GM21423 (cell line): ENCODE data around the gene ZNF761.
A peak's percentile ranks its signal among the peaks of the same experiment; 100 is the strongest.
"Not testable (repeated sequence)": the region's sequence is repeated elsewhere in the genome, so short reads cannot be mapped to it uniquely, and the experiment has no call there.

ENCODE experiments used
- ATAC-seq: cut with Tn5 transposase; IDR thresholded peaks from one replicate; pipeline ENCODE4 v1.9.1; 2021; ENCODE audit warnings: mild to moderate bottlenecking, moderate library complexity; ENCODE audit not compliant: unreplicated experiment

The ZNF761 gene

DNA sequence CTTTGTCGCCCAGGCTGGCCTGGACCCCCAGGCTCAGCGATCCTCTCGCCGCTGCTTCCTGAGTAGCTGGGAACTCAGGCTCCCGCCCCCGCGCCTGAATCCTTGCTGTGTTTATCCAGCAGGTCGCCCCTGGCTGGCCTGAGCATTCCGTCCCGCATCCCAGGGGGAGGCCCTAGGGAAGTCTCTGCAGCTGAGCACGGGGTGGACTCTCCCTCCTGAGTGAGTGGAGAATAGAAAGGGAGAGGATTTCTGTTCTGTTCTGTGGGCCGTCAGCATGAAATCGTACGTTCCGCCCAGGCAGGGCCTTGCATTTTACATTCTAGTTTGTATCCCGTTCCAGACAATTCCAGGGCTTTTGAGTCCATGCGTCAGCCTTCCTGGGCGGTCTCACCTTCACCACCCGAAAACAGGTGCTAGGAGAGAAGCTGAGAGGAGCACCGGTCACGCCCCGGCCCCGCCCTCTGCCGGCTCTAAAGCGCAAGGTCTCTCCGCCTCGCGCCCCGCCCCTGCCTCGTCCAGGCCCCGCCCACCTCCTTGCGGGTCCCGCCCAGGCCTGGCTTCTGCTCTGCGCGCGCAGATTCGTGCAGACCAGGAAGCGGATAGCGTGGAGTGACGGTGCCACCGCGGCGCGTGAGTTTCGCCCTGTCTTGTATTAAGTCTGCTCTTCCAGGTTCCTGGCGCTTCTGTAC lies at the start of gene ZNF761:
Gene ZNF761 (plus strand): TSS at position 586 of the 689 bp plus-strand sequence. CDS start 15,285 bp downstream, outside the sequence.
- ATAC-seq, result peak; percentile 97

DNA sequence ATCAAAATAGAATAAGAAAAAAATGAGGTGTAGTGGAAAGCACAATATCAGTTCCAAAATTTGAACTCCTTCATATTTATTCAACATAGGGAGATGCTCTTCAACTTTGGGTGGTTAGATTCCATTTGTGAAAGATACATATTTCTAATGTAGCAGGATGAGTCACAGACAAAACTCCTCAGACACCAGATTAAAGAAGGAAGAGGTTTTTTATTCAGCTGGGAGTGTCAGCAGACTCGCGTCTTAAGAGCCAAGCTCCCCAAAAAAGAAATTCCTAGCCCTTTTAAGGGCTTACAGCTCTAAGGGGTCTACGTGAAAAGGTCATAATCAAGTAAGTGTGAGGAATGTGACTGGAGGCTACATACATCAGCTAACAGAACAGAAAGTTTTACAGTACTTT lies 43.6 kb upstream of the ZNF761 start:
- no peak for ATAC-seq

DNA sequence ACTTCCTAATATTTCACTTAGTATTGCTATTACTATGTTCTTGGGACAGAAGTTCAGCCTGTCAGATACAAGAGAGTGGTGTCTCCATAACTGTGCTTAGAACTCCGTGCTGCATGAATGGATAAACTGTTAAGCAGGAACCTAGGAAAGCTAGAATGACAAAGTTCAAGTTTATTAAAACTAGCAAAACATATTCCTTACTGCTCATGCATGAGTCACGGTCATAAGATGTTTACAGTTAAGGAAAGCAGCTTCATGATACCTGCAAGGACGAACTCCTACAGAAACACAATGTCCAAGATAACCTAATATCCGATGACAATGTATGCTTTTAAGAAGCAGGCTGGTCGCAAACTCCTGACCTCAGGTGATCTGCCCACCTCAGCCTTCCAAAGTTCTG lies 42.9 kb upstream of the ZNF761 start:
- ATAC-seq, result no peak

DNA sequence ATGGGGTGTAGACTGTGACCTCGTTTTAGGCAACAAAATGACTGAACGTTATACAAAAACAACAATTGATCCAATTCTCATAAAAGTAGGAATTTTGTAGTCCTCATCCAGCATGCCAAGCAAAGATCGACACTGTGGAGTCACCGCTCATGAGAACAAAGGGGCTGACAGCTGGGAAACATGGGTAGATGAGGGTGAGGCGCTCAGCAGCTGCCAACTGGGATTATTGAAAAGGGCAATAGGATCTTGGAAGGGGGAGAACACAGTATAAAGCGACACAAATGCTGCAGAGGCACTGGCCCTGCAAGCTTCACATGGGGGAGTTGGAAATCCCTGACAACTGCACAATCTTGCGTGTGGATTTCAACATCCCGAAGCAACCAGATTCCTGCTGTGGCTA lies 42.2 kb upstream of the ZNF761 start:
- no peak for ATAC-seq

DNA sequence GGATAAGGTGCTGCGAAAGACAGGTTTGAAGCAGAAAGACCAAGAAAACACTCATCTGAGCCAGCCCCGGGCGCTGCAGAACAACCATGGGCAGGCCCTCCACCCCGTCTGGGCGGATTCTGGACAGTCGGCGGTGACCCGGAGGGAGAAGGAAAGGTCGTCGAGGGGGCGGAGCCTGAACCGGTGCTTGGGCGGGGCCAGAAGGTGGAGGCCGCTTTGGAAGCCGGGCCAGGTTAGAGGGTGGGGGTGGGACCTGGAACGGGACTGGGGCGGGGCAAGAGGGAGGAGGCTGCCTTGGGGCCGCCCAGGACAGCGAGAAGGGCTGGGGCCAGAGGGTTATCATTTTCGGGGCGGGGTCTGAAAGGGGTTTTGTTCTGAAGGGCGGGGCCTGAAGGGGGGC lies 41.8 kb upstream of the ZNF761 start:
- no peak for ATAC-seq

DNA sequence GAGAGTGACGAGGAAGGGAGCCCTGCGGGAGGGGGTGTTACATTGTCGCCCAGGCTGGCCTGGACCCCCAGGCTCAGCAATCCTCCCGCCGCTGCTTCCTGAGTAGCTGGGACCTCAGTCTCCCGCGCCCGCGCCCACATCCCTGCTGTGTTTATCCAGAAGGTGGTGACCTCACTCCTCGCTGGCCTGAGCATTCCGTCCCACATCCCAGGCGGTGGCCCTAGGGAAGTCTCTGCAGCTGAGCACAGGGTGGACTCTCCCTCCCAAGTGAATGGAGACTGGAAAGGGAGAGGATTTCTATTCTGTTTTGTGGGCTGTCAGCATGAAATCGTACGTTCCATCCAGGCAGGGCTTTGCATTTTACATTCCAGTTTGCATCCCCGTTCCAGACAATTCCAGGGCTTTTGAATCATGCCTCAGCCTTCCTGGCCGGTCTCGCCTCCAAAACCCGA lies 37.2 kb upstream of the ZNF761 start:
- ATAC-seq, result no peak

DNA sequence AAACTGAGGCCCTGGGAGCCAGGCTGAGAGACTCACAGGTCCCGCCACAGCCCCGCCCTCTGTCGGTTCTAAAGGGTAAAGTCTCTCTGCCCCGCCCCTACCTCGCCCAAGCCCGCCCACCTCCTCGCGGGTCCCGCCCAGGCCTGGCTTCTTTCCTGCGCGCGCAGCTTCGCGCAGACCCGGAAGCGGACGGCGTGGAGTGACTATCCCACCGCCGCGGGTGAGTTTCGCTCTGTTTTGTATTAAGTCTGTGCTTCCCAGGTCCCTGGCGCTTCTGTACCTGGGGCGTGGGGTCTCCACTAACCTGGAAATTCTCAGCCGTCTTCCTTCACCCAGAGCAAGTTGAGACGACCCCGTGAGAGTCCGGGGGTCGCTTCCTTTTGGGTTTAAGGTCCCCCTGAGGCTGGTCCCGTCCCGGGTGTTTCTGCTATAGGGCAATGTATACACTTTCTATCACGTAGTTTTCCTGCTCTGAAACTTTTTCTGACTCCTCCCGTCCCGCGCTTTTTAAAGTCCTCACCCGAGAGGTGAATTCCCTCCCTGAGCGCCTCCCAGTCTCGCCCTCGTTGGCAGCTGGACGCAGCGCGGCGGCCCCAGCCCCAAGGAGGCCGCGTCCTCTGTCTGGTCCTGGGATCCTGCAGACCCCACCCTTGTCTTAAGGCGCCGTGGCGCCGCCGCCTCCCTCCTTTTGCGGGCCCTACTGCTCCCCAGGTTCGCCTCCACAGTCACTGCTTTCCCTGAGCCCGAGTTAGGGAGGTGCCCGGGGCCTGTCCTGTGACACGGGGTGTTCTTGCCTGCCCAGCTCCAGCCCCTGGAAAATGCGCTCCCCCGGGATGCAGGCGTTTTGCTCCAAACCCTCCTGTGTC lies 36.6 kb upstream of the ZNF761 start, which contains the start of gene ZNF765:
Gene ZNF765 (plus strand): TSS at position 176 of the 866 bp plus-strand sequence. CDS start 2,867 bp downstream, outside the sequence.
- peak; percentile 97 for ATAC-seq

DNA sequence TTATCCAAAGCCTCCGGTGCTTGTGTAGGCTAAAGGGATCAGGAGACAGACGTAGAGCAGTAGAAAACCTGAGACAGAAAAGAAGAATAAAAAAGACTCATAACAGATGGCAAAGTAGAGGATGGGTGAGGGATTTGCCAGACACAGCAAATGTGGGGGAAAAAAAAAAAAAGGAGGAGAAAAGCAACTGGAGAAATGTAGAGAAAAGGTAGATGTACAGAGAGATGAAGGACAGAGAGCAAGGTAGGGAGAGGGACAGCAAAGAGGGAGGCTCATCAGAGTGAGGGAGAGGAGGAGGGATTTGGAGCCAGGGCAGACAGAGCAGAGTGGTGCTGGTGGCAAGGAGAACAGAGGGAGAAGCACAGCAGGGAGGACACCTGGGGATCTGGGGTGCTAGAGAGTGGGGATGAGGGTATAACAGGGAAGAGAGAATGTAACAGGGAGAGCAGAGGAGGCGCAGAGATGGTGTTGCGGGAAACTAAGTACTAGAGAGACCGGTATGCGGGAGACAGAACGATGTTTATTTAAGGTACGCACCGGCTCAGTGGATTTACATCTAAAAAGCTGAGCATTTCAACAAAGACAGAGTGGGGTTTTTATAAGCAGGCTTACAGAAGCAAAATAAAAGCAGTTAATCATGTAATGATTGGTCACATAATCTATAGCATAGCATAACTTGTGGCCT lies 35.8 kb upstream of the ZNF761 start:
- not testable (repeated sequence) for ATAC-seq

DNA sequence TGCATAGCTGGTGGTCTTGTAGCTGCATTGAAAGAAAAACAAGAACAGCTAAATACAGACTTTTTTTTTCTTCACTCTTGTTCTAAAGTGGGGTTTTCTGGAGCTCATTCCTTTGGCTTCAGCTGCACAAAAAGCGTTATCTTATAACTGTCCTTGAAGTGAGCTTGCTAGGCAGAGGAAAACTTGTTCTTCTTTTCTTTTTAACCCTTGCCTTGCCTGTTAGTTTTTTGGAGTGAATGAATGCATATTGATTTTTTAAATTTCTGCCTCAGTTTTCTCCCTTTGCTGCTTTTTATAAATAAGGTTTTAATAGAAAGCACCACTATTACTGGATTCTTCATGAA lies 35.3 kb upstream of the ZNF761 start:
- ATAC-seq, result no peak

DNA sequence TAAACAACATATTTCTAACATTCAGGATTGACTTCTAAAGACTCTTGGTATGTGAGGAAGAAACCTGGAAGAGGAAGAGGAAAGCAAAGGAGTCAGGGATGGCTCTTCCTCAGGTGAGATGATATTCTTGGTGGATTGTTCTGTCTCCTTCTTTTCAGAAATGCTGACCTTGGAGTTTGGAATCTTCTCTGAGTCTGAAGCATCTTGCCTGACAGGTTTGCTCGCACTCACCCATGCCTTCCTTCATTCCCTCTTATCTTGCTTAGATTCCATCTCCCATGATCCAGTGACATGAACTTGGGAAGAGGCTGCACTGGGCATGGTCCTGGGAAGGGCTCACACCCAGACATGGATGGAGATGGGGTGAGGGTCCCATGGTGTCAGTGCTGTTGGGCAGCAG lies 33.9 kb upstream of the ZNF761 start:
- ATAC-seq, result not testable (repeated sequence)

DNA sequence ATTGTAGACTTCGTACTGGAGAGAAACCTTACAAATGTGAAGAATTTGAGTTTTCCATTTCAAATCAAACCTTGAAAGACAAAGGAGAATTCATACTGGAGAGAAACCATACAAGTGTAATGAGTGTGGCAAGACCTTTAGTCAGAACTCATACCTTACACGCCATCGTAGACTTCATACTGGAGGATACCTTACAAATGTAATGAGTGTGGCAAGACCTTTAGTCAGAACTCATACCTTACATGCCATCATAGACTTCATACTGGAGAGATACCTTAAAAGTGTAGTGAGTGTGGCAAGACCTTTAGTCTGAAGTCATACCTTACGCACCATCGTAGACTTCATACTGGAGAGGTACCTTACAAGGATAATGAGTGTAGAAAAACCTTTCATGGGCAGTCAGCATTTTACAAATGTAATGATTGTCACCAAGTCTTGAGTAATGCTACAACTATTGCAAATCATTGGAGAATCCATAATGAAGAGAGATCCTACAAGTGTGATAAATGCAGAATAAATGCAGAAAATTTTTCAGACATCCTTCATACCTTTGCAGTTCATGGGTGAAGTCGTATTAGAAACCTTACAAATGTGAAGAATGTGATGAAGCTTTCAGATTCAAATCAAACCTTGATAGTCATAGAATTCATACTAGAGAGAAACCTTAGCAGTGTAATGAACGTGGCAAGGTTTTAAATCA lies 22.1 kb upstream of the ZNF761 start:
- ATAC-seq, result no peak

DNA sequence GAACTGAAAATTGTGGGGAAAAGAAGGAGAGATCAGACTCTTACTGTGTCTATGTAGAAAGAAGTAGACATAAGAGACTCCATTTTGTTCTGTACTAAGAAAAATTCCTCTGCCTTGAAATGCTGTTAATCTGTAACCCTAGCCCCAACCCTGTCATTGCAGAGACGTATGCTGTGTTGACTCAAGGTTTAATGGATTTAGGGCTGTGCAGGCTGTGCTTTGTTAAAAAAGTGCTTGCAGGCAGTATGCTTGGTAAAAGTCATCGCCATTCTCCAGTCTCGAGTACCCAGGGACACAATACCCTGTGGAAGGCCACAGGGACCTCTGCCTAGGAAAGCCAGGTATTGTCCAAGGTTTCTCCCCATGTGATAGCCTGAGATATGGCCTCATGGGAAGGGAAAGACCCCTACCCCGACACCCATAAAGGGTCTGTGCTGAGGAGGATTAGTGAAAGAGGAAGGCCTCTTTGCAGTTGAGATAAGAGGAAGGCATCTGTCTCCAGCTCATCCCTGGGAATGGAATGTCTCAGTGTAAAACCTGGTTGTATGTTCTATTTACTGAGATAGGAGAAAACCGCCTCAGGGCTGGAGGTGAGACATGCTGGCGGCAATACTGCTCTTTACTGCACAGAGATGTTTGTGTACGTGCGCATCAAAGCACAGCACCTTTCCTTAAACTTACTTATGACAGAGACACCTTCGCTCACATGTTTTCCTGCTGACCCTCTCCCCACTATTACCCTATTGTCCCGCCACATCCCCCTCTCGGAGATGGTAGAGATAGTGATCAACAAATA lies 11.1 kb upstream of the ZNF761 start:
- not testable (repeated sequence) for ATAC-seq

DNA sequence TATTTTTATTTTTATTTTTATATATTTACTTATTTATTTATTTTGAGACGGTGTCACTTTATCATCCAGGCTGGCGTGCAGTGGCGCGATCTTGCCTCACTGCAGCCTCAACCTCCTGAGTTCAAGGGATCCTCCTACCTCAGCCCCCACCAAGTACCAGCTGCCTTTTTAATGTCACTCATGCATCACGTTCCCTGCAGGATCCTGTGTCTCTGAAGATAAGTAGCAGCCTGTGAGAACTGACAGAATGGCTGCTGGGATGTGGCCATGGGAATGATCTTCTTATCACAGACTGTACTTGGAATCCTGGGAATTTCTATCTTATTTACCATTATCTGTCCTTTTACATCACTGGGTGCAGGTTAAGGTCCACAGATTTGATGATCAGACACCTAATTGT lies 9.2 kb upstream of the ZNF761 start:
- no peak for ATAC-seq

DNA sequence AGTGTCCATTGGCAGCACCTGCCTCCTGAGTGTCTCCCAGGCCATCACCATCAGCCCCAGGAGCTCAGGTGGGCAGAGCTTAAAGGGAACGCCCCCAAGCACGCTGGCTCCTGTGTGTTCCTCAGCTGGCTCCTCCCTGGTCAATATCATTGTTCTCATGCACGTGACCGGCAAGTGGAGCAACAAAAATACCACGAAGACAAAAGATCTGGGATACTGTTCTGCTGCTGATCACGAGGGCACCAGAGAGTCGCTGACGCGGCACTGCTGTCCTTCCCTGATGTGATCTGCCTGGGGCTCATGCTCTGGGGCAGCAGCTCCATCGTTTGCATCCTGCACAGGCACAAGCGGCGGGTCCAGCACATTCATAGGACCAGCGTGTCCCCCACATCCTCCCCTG lies 8.7 kb upstream of the ZNF761 start:
- not testable (repeated sequence) for ATAC-seq

DNA sequence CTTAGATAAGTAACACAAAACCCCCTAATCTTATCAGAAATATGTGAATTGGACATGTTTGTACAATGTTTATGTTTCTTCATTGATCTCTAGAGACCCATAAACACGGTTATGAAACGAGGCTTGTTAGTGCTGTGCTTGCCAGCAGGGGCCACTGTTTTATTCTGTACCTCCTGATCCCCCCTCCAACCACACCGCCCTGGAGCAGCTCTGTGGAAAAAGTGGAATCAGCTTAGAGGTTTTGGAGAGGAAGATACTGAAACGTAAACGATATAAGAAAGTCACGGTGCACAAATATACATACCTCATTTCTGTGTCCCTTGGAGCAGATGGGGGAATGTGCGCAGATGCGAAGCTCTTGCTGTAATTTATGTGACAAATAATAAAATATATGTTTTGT lies 8.1 kb upstream of the ZNF761 start:
- ATAC-seq, result not testable (repeated sequence)

DNA sequence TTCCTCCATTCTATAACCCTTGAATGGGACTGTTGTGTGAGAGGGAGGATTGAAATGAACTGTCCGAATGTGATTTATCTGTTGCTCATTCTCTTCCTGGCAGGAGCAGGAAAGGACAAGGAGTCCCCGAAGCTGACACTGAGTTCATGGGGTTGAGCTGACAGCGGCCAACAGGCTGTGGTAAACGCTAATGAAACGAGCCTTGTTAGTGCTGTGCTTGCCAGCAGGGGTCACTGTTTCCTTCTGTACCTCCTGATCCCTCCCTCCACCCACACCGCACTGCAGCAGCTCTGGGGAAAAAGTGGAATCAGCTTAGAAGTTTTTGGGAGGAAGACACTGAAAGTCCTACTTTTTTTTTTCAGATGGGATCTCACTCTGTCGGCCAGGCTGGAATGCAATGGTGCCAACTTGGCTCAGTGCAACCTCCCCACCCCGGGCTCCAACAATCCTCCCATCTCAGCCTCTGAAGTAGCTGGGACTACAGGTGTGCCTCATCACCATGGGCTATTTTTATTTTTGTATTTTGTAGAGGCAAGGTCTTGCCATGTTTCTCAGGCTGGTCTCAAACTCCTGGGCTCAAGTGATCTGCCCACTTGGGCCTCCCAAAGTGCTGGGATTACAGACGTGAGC lies 6.7 kb upstream of the ZNF761 start:
- ATAC-seq, result no peak

DNA sequence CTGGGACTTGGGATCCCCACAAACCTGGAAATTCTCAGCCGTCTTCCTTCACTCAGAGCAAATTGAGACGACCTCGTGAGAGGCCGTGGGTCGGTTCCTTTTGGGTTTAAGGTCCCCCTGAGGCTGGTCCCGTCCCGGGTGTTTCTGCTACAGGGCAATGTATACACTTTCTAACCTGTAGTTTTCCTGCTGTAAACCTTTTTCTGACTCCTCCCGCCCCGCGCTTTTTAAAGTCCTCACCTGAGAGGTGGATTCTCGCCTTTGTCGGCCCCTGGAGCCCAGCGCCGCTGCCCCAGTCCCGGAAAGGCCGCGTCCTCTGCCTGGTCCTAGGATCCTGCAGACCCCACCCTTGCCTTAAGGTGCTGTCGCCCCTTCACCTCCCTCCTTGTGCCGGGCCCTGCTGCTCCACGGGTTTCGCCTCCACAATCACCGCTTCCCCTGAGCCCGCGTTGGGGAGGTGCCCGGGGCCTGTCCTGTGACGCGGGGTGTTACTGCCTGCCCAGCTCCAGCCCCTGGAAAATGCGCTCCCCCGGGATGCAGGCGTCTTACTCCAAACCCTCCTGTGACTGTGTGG lies 391 bp downstream of the ZNF761 start:
- peak; percentile 14 for ATAC-seq

DNA sequence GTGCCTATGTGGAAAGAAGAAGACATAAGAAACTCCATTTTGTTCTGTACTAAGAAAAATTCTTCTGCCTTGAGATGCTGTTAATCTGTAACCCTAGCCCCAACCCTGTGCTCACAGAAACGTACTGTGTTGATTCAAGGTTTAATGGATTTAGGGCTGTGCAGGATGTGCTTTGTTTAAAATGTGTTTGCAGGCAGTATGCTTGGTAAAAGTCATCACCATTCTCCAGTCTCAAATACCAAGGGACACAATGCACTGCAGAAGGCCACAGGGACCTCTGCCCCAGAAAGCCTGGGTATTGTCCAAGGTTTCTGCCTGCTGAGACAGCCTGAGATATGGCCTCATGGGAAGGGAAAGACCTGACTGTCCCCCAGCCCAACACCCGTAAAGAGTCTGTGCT lies 12.0 kb downstream of the ZNF761 start:
- not testable (repeated sequence) for ATAC-seq

DNA sequence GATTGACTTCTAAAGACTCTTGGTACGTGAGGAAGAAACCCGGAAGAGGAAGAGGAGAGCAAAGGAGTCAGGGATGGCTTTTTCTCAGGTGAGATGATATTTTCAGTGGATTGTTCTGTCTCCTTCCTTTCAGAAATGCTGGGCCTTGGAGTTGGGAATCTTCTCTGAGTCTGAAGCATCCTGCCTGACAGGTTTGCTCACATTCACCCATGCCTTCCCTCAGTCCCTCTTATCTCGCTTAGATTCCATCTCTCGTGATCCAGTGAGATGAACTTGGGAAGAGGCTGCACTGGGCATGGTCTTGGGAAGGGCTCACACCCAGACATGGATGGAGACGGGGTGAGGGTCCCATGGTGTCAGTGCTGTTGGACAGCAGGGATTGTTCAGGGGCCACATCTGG lies 15.4 kb downstream of the ZNF761 start:
- not testable (repeated sequence) for ATAC-seq
